ENCODE results near the gene ARHGAP23.

The ARHGAP23 gene

DNA sequence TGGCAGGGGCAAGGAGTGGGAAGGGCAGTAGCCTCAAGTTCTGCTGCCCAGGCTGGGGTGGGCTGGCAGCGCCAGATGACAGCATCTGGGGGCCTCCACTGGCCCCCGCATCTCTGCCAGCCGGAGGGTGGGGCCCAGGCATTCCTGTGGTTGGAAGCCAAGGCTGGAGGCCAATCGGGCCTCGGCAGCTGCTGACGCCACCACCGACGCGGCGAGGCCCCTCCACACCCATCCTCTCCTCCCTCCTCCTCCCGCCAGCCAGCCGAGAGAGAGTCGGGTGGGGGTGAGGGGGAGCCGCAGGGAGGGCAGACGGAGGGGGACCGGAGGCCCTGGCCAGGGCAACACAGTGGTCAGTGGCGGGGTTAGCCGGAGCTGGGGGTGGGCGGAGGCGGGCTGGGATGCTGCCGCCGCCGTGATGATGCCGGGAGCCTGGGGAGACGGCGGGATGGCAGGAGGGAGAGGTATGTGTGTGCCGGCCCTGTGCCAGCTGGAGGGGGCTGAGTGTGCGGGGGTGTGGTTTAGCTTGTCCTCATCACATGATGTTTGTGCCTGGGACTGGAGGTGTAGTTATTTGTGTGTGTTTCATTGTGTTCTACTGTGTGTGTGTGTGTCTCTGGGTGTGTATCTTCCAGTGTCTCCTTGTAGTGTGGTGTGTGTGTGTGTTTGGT is 36.6 kb downstream of the ARHGAP23 start:
- TF ChIP-seq SIN3A (IDR thresholded peaks at IDR 0.05; ENCODE audit: borderline replicate concordance, insufficient read depth, low read length) (no peak), TAF1 (IDR thresholded peaks at IDR 0.05; ENCODE audit: borderline replicate concordance, insufficient read depth, low read length) (no peak), FOXP2 (optimal IDR thresholded peaks at IDR 0.05; ENCODE audit: borderline replicate concordance, extremely low read depth, extremely low read length, insufficient read depth) (peak; percentile 40), POLR2AphosphoS5 (IDR thresholded peaks at IDR 0.05; ENCODE audit: low read depth, low read length) (no peak)
- TF ChIP-seq, protein P1, sequence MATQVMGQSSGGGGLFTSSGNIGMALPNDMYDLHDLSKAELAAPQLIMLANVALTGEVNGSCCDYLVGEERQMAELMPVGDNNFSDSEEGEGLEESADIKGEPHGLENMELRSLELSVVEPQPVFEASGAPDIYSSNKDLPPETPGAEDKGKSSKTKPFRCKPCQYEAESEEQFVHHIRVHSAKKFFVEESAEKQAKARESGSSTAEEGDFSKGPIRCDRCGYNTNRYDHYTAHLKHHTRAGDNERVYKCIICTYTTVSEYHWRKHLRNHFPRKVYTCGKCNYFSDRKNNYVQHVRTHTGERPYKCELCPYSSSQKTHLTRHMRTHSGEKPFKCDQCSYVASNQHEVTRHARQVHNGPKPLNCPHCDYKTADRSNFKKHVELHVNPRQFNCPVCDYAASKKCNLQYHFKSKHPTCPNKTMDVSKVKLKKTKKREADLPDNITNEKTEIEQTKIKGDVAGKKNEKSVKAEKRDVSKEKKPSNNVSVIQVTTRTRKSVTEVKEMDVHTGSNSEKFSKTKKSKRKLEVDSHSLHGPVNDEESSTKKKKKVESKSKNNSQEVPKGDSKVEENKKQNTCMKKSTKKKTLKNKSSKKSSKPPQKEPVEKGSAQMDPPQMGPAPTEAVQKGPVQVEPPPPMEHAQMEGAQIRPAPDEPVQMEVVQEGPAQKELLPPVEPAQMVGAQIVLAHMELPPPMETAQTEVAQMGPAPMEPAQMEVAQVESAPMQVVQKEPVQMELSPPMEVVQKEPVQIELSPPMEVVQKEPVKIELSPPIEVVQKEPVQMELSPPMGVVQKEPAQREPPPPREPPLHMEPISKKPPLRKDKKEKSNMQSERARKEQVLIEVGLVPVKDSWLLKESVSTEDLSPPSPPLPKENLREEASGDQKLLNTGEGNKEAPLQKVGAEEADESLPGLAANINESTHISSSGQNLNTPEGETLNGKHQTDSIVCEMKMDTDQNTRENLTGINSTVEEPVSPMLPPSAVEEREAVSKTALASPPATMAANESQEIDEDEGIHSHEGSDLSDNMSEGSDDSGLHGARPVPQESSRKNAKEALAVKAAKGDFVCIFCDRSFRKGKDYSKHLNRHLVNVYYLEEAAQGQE (IDR thresholded peaks at IDR 0.05; ENCODE audit: insufficient read depth in 1 of 2, low read depth in 2 of 2, low read length in 2 of 2), result no peak

DNA sequence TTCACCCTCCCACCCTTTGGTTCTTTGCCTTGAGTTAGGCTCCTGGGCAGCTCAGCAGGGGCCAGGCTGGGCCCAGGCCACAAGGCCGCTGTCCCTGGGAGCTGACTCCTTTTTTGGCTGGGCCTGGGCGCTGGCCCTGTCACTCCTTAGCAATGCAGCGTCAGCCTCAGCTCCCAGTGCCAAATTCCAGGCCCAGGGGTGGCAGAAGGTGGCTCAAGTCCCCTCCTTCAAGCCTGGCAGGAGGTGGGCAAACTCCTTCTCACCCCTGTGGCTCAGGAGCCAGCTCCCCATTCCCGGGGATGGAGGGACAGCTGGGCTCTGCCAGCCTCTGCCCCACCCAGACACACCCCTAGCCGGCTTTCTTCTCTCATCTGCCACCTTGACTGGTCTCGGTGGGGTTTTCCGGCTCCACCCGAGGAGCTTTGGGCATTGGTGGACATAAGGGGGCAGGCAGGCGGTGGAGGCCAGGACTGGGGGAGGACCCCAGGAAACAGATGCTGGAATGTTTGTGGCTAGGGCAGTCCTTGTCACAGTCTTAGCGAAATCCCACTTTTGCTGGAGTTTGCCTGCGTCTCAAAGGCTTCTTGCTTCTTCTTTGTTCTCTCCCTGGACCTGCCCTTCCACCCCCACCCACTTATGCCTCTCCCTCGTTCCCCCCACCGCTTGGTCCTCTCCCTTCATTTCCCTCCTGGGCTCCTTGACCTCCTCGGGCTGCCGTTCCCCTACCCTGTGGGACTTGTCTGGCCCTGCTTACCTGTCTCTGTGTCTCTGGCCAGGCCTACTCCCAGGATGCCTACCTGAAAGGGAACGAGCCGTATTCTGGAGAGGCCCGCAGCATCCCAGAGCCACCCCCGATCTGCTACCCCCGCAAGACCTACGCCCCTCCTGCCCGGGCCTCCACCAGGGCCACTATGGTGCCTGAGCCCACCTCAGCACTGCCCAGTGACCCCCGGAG is 37.4 kb downstream of the ARHGAP23 start:
- TF ChIP-seq TAF1 (IDR thresholded peaks at IDR 0.05; ENCODE audit: borderline replicate concordance, insufficient read depth, low read length) (no peak), SIN3A (IDR thresholded peaks at IDR 0.05; ENCODE audit: borderline replicate concordance, insufficient read depth, low read length) (no peak), POLR2AphosphoS5 (IDR thresholded peaks at IDR 0.05; ENCODE audit: low read depth, low read length) (no peak), FOXP2 (optimal IDR thresholded peaks at IDR 0.05; ENCODE audit: borderline replicate concordance, extremely low read depth, extremely low read length, insufficient read depth) (no peak)
- TF ChIP-seq, protein P1 (IDR thresholded peaks at IDR 0.05; ENCODE audit: insufficient read depth in 1 of 2, low read depth in 2 of 2, low read length in 2 of 2), result no peak

DNA sequence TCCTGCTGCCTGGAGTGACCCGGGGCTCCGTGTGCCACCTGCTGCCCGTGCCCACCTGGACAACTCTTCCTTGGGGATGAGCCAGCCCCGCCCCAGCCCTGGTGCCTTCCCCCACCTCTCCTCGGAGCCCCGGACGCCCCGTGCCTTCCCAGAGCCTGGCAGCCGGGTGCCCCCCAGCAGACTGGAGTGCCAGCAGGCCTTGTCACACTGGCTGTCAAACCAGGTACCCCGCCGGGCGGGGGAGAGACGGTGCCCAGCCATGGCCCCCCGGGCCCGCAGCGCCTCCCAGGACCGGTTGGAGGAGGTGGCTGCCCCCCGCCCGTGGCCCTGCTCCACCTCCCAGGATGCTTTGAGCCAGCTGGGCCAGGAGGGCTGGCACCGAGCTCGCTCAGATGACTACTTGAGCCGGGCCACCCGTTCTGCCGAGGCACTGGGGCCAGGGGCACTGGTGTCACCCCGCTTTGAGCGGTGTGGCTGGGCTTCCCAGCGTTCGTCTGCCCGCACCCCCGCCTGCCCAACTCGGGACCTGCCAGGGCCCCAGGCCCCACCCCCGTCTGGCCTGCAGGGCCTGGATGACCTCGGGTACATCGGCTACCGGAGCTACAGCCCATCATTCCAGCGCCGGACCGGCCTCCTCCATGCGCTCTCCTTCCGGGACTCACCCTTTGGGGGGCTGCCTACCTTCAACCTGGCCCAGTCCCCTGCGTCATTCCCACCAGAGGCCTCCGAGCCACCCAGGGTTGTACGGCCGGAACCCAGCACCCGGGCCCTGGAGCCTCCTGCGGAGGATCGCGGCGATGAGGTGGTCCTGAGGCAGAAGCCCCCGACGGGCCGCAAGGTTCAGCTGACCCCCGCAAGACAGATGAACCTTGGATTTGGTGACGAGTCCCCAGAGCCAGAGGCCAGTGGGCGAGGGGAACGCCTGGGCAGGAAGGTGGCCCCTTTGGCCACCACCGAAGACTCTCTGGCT is 38.4 kb downstream of the ARHGAP23 start:
- TF ChIP-seq TAF1 (IDR thresholded peaks at IDR 0.05; ENCODE audit: borderline replicate concordance, insufficient read depth, low read length) (no peak), FOXP2 (optimal IDR thresholded peaks at IDR 0.05; ENCODE audit: borderline replicate concordance, extremely low read depth, extremely low read length, insufficient read depth) (no peak), SIN3A (IDR thresholded peaks at IDR 0.05; ENCODE audit: borderline replicate concordance, insufficient read depth, low read length) (no peak), POLR2AphosphoS5 (IDR thresholded peaks at IDR 0.05; ENCODE audit: low read depth, low read length) (no peak)
- TF ChIP-seq, protein P1 (IDR thresholded peaks at IDR 0.05; ENCODE audit: insufficient read depth in 1 of 2, low read depth in 2 of 2, low read length in 2 of 2), result no peak

DNA sequence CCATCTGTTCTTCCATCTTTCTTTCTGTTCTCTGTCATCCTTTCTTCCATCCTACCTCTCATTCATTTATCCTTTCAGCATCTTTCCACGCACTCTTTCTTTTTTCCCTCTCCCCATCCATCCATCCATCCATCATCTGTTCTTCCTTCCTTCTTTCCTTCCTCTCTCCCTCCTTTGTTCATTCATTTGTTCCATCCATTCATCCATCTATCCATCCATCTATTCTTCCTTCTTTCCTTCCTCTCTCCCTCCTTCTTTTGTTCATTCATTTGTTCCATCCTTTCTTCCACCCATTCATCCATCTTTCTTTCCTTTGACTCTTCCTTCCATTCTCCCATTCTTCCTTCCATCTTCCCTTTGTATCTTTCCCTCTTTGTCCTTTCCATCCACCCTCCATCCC is 39.2 kb downstream of the ARHGAP23 start:
- TF ChIP-seq TAF1 (IDR thresholded peaks at IDR 0.05; ENCODE audit: borderline replicate concordance, insufficient read depth, low read length) (no peak), SIN3A (IDR thresholded peaks at IDR 0.05; ENCODE audit: borderline replicate concordance, insufficient read depth, low read length) (no peak), FOXP2 (optimal IDR thresholded peaks at IDR 0.05; ENCODE audit: borderline replicate concordance, extremely low read depth, extremely low read length, insufficient read depth) (no peak), POLR2AphosphoS5 (IDR thresholded peaks at IDR 0.05; ENCODE audit: low read depth, low read length) (no peak)
- TF ChIP-seq, protein P1 (IDR thresholded peaks at IDR 0.05; ENCODE audit: insufficient read depth in 1 of 2, low read depth in 2 of 2, low read length in 2 of 2), result no peak
